Esophagus squamous epithelium (tissue), 5 donors: ENCODE measurements around the gene CCR5AS.

Source experiments
- DNase-seq: peaks from one replicate; lab custom pipeline; 2025; lab: John Stamatoyannopoulos, UW
- H3K27ac ChIP-seq, 4 donors: fragments of 200-600 bp; sonication (generic); one replicate each; pipeline ENCODE4 v1.5.1; 2016 to 2019; ENCODE audit warnings: mild to moderate bottlenecking in 1 of 4
- H3K27me3 ChIP-seq, 4 donors: fragments of 200-600 bp; sonication (generic); 1 replicate in 3 of 4; 2 replicates in 1 of 4; pipeline versions ENCODE4 v1.5.1 to v1.6.0; 2017 to 2021; ENCODE audit warnings: antibody characterized with exemption in 1 of 4
- H3K36me3 ChIP-seq, 3 donors: fragments of 200-600 bp; sonication (generic); one replicate each; pipeline ENCODE4 v1.5.1; 2016 to 2019
- H3K4me1 ChIP-seq, 3 donors: fragments of 200-600 bp; sonication (generic); one replicate each; pipeline ENCODE4 v1.5.1; 2017 to 2019
- H3K4me3 ChIP-seq, 4 donors: fragments of 200-600 bp; sonication (generic); 1 replicate in 3 of 4; 2 replicates in 1 of 4; pipeline ENCODE4 v1.5.1; 2016 to 2019; ENCODE audit warnings: mild to moderate bottlenecking in 2 of 4, moderate library complexity in 1 of 4
- H3K9me3 ChIP-seq, 3 donors: fragments of 200-600 bp; sonication (generic); one replicate each; pipeline ENCODE4 v1.5.1; 2016 to 2019
- CTCF ChIP-seq, 6 experiments: fragments of 450-650 bp in 4 of 6; fragments of 200-600 bp in 2 of 6; sonication (generic) in 2 of 6; IDR thresholded peaks; one replicate each; pipeline ENCODE4 v1.5.1; 2016 to 2019; ENCODE audit warnings: antibody characterized with exemption in 6 of 6, mild to moderate bottlenecking in 4 of 6, moderate library complexity in 4 of 6
- POLR2A ChIP-seq, 4 donors: fragments of 450-650 bp; IDR thresholded peaks; one replicate each; pipeline ENCODE4 v1.6.1; 2017; ENCODE audit warnings: antibody characterized with exemption in 4 of 4, mild to moderate bottlenecking in 4 of 4, moderate library complexity in 3 of 4
- WGBS, 2 donors: methylation state at CpG; one replicate each; pipeline ENCODE4 v1.1.5; 2018; 5-methylcytosine and 5-hydroxymethylcytosine counted together
- intact Hi-C: fragments of 100-400 bp; cut with DNase I; formaldehyde crosslinking; loops from one replicate; pipeline ENCODE4 v1.15.0; 2022
- donor health status: DM: yes; HTN: yes; CAD: no.

The CCR5AS gene

GRCh38 chr3:46356909-46357308, 50.0 kb downstream of the CCR5AS start:
- no peak overlapping the region for H3K4me3 ChIP-seq
- TF ChIP-seq CTCF (IDR thresholded peaks at IDR 0.05) (no peak), POLR2A (IDR thresholded peaks at IDR 0.05) (no peak)

GRCh38 chr3:46356276-46356675, 50.6 kb downstream of the CCR5AS start:
- peaks cover 0 to 65% (median 0%) of the 10 kb centered on the region in 4 donors for H3K27me3 ChIP-seq
- H3K4me3 ChIP-seq: no peak overlapping the region
- no peaks in the 10 kb centered on the region for H3K9me3 ChIP-seq
- H3K4me1 ChIP-seq: peaks cover 0 to 27% (median 0%) of the 10 kb centered on the region in 3 donors
- H3K36me3 ChIP-seq: no peaks in the 10 kb centered on the region
- no peak overlapping the region for H3K27ac ChIP-seq
- DNase-seq: no peak
- intact Hi-C loops: no loop called here
- TF ChIP-seq POLR2A (IDR thresholded peaks at IDR 0.05) (no peak), CTCF (IDR thresholded peaks at IDR 0.05) (no peak)
- WGBS, 2 donors: 28 to 30% methylated on average over 3 of the region's 3 CpGs

More at GRCh38 chr3:46356909-46357308, 50.0 kb downstream of the CCR5AS start:
- no peak overlapping the region for H3K27ac ChIP-seq
- intact Hi-C loops: no loop called here
- H3K4me1 ChIP-seq: peaks cover 0 to 32% (median 0%) of the 10 kb centered on the region in 3 donors
- 66 to 93% methylated on average over 4 of the region's 4 CpGs for WGBS, 2 donors
- DNase-seq: no peak
- H3K27me3 ChIP-seq: peaks cover 0 to 58% (median 0%) of the 10 kb centered on the region in 4 donors
- no peaks in the 10 kb centered on the region for H3K36me3 ChIP-seq
- H3K9me3 ChIP-seq: no peaks in the 10 kb centered on the region

- no peaks in the 10 kb centered on the region for H3K36me3 ChIP-seq
- no peak for TF ChIP-seq POLR2A (IDR thresholded peaks at IDR 0.05)
- TF ChIP-seq CTCF (IDR thresholded peaks at IDR 0.05): no peak
- DNase-seq: no peak
- H3K27ac ChIP-seq: no peak overlapping the region
- intact Hi-C loops: no loop called here
- peaks cover 0 to 14% (median 0%) of the 10 kb centered on the region in 3 donors for H3K4me1 ChIP-seq
- peaks cover 0 to 75% (median 0%) of the 10 kb centered on the region in 4 donors for H3K27me3 ChIP-seq
- no peaks in the 10 kb centered on the region for H3K9me3 ChIP-seq
- peak overlapping the region in 2 of 4 donors; percentile 3 to 40 for H3K4me3 ChIP-seq
Observed at GRCh38 chr3:46354984-46355383, 51.9 kb downstream of the CCR5AS start.

GRCh38 chr3:46354478-46354877, 52.4 kb downstream of the CCR5AS start:
- WGBS, 2 donors: 29 to 50% methylated on average over 1 of the region's 1 CpG
- Histone ChIP-seq H3K27me3 (peaks cover 0 to 74% (median 0%) of the 10 kb centered on the region in 4 donors), H3K4me1 (peaks cover 0 to 9% (median 0%) of the 10 kb centered on the region in 3 donors), H3K36me3 (no peaks in the 10 kb centered on the region), H3K9me3 (no peaks in the 10 kb centered on the region), H3K27ac (peak overlapping the region in 2 of 4 donors; percentile 17 to 62), H3K4me3 (peak overlapping the region in 2 of 4 donors; percentile 8 to 40)
- intact Hi-C loops: no loop called here
- no peak for DNase-seq
- TF ChIP-seq CTCF (IDR thresholded peaks at IDR 0.05): no peak
- TF ChIP-seq POLR2A (IDR thresholded peaks at IDR 0.05): no peak

- Histone ChIP-seq H3K4me3 (peak within 1 kb of the TSS in 2 of 4 donors; percentile 8 to 40), H3K9me3 (no peaks in the 10 kb centered on the region), H3K4me1 (peaks cover 0 to 6% (median 0%) of the 10 kb centered on the region in 3 donors), H3K36me3 (no peaks in the 10 kb centered on the region), H3K27me3 (peaks cover 0 to 76% (median 0%) of the 10 kb centered on the region in 4 donors), H3K27ac (peak within 1 kb of the TSS in 2 of 4 donors; percentile 17 to 62)
- intact Hi-C loops: no loop called here
- 74 to 75% methylated on average over 4 to 5 of the region's 7 CpGs for WGBS, 2 donors
- no peak for DNase-seq
- TF ChIP-seq CTCF (IDR thresholded peaks at IDR 0.05) (no peak), POLR2A (IDR thresholded peaks at IDR 0.05) (no peak)
Observed at GRCh38 chr3:46353647-46354410, 53.0 kb downstream of the CCR5AS start, which contains the start of gene CCR2. Gene CCR2, plus strand, starts transcription at chr3:46354111. Its CDS starts 3,417 bp downstream, at chr3:46357528.
